ENCODE data around the gene SUPT4H1. TPM values are rescaled to one million over a fixed set of nuclear protein-coding genes. Genes with fewer than 3 reads are reported as not detected.

Gene SUPT4H1
- polyA plus RNA-seq, 1 donor, result 121 TPM

DNA sequence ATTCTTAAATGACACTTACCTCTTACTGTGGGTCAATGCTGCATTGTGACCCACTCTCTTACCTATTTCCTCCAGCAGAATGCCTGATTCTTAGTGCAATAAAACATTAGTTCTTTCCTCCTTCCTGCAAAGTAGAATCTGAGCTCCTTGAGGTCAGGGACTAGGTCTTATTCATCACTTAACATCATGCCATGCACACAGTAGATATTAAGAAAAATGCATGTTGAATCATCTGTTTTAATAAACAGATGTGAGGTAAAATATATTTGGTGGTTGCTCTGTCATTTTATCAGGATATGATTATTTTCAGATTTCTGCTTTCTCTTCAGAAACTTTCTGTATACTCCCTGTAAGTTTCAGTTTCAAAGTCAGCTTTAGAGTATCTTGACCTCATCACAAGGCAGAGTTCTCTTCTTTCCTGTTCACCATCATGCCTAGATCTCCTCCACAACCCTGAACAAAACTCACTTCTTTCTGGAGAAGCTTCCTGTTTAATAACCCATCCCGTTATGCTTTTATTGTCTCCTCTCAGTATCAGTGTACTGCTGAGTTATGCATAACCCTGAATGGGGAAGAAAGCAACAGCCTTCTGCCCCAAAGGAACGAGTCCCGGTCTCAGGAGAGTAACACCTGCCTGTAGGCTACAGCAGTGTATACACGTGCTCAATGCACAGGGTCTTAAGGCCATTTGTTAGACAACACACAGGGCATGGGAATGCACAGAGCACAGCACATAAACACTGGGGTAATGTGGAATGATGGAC is 30.3 kb upstream of the SUPT4H1 start:
- no peak for DNase-seq

DNA sequence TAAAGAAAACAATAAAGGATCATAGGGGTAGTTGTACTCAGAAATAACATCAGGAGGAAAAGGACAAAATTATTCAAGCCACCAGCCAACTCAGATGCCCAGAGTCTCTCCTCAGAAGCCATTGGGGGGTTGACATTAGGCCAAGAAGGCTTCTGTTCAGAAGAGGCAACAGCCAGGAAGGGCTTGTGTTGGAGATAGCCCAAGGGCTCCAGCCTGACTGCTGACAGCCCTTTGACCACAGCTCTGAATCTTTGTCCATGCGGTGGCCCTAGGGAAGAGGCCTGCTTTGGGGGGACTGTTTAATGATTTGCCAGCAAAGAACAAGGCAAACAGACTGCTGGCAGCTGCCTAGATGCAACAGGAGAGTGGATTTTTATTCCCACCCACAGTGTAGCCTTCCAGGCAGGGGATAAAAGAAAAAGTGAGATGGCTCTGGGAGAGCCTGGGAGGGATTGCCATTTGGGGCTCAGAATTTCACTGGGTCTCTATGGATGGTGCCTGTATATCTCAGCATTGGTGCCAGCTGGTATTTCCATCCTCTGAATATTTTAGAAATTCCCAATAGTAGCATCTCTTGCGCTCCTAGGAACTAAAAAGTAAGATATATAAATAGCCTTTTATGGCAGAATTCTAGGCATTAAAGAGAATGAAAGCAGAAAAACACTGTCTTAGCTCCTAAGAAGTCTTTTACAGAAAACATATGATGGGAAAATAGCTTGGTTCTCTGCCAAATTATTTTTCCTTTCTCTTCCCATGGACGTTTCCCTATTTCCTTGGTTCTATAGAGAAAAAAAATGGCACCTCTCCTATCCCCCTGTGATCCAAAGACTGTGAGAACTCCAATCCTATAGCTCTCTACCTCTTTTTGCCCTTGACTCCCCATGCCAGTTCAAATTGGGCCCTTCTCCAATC is 29.4 kb upstream of the SUPT4H1 start:
- DNase-seq, result peak; percentile 43

DNA sequence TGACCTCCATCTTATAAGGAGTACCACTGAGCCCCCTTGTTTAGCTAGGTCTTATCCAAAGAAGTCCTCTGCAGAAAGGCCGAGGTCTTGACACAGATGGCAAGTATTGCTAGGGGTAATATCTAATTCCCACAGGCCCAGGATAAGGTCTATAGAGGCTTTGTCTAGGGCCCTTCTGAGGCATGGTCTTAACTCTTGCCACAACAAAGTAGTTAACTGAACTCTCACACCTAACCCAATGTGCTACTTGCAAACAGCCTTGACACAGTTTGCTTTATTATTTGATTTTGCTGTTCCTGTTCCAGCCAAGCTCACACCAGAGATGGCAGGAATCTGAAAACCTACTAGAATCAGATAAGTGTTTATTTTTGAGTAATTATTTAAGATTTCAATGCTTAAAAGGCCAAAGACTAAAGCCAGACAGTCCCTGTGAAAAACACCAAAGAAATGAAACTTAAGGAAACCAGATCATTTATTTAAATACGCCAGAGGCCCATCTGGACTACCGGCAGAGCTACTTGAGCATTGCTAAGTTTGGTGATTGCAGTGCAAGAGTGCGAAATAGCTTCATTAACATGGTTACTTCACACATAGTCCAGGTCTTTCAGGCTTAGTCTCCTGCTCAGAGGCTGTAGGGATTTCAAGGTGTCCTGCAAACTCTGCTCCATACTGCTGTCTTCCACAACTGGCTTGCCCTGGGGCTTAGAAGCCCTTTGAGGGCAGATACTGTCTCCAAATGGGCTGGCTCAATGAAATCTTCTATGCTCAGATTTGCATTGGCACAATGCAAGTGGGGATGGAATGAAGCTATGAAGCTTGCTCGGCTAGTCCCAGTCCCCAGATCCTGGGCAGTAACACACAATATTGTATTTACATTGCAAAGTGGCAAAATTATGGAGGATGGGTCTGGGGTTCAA is 28.5 kb upstream of the SUPT4H1 start:
- no peak for DNase-seq

DNA sequence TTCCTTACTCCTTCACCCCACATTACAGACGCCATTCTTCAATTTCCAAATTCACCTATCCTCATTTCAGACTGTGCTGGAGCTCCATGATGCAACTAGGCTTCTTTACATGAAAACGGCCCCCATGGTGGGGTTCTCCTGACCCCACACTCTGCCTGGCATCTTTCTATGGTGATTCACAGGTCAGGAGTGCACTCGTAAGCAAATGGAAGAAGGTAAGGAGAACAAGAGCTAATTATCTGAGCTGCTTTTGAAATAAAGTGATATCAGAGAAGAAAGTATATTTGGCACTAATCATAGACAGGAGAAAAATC is 27.5 kb upstream of the SUPT4H1 start:
- no peak for DNase-seq

DNA sequence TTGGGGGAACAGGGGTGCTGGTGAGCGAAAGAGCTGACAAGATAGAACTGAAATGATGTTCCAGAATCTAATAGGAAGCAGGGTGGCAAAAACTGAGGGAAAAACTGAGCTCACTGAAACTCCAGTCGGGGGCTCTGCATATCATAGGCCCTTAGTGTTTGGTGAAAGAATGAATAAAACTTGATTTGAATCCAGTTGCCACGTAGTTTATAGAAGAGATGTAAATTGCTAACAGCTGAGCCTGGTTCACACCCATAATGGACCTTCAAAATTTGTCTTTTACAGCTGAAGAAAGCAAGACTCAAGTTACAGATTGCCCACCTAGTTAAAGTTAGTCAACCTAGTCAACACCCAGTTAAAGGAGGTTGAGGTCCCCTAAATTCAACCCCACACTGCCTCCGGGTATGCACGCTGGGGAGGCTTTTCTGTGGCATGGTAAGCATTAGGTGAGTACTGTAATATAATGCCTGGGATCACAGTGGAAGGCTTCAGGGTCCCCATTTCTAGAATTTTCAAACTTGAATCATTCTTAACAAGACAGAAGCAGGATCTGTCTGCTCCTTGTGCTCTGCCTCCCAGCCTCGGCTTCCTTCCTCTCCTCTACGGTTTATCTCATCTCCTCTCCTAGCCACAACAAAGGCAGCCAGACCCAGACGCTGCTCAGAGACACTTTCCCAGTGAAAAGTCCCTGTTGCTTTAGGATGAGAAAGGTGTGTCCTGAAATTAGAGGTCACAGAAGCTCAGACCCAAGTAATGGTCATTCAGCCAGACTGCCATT is 26.9 kb upstream of the SUPT4H1 start:
- no peak for DNase-seq

DNA sequence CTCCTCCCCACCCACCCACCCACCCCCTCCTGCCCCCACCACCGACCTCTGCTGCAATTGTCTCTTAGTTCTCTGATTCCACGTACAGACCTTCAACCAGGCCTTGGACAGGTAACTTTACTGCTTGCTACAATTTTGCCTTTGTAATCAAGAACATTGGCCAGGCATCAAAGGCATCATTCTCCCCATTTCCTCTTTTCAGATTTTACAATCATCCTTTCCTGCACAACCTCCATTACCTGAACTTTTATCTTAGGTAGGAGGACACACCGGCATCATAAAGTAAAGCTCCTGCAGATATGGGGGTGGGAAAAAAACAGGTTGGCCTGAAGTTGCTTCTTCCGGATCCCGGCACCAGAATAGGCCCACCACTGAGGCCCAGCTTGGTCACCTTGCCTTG is 25.7 kb upstream of the SUPT4H1 start:
- no peak for DNase-seq

DNA sequence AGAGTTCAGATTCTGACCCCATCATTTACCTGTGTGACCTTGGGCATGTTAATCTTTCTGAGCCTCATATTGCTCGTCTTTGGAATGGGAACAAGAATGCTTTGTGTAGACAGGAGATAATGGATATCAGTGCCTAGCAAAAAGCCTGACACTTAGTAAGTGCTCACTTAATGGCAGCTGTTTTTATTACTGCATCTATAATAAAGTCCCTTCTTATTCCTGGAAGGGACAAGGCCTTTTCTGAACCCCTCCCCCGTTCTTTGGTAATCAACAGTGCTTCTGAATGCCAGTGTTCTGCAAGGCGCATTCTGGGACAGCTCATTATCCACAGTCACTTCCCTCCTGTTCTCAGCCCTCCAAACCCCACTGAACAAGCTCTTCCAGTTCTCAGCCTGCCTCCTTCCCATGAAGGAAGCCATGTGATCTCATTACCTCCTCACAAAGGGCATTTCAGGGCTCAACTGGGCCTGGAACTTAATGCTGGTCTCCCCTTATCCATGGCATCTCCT is 25.1 kb upstream of the SUPT4H1 start:
- DNase-seq, result peak; percentile 53

DNA sequence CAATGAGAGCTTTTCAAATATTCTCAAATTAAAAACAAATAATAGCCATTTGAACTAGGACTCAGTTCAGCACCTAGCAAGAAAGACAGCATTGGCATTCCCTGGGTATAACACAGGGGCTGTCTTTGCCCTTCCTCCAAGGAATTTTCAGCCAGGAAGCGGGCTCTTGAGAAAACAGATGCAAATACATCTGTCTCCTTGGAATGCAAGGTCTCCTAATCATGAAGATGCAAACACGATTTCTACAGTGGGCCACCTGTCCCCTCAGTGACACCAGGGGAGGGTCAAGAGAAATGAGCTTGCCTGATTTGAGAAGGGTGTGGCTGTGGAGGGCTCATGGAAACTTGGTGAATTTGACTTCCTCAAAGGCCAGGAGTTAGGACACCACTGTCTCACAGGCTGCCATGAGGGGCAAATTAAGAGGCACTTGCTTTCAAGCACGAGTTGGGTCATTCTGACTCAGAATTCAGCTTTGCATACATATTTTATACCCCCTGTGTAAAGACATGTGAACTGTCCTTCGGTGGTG is 24.5 kb upstream of the SUPT4H1 start:
- DNase-seq, result no peak

DNA sequence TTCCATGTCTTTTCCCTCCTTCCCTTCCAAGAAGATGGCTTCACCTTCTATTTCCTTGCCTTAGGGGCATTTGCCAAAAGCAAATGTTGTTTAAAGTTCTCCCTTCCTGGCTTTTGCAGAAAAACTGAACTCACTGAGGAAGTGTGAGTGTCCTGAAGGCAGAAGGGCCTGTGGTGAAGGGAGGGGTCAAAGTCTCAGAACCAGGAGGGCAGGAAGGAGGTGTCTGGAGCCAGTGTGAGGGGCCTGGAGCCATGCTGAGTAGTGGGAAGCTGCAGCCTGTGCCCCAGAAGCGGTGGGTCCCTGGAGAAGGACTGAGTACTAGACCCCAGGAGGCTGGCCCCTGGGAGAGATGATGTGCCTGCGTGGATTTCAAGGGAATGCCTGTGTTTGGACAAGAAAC is 23.8 kb upstream of the SUPT4H1 start:
- DNase-seq, result no peak

DNA sequence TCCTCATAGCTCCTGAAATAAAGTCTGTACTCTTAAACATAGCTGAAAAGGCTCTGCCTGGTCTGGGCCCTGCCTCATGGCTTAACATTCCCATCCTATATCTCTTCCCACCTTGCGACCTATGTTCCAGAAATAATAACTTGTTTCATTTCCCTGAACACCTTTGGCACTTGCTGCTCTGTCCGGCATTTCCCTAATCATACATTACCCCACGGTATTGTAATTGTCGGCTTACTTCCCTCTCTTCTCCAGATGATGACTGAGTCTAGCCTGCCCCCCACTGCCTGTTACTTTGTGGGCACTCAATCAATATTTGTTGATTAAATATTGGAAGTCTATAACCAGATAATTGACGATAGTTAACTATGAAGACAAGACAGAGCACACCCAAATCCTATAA is 23.3 kb upstream of the SUPT4H1 start:
- DNase-seq, result no peak

DNA sequence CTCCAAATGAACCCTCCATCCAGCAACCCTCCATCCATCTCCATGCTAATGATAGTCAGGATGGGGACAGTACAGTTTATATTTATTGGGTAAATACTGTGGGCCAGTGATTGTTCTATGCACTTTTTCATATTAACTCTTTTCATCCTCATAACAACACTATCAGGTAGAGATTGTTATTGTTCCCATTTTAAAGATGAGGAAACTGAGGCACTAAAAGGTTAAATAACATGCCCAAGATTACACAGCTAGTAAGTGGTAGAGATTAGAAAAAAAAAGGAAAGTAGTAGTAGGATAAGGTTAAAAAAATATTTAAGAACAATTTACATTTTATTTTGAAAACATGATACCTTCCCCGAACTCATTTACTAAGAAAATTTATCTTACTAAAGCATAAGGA is 21.9 kb upstream of the SUPT4H1 start:
- no peak for DNase-seq

DNA sequence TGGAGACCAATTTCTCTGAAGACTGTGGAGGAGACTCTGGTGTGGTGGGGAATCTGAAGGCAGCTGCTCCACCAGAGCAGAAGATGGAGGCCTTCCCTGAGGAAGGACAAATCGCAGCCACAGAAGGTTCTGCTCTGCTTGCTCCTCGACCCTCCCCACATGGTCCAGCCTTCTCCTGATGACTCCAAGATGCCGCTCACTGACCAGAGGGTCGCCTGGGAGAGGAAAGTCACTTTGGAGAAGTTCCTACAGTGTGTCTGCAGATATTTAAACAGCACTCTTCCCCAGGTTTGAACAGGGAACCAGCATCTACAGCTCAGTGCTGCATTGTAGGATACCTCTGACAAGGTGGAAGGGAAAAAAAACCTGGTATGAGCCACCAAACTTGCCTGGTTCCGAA is 21.0 kb upstream of the SUPT4H1 start:
- no peak for DNase-seq

DNA sequence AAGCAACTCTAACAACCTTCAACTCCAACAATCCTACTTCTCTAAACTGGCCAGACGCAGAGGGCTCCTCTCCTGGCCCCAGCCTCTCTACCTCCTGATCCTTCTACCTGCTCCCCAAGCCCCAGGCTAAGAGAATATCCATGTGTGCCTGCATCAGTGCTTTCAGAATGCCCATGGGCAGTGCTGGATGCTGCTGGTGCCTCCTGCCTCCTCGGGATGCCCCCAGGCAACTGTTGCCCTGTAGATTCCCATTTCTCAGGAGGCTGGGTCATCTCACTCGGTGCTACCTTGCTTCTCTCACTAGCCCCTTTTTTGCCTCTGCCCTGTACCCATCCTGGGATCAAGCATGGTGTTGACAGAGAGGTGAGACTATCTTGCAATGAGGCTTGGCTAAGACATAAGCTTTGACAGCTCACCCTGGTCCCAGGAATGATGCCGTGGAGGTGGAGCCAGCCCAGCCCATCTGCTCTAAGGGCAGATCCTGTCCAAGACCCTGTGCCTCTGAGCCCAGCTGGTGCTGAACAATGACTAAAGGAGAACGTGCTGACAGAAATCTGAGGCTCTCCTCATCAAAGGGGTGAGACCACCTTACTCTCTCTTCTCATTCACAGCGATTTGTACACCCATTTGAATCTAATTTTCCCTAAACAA is 19.4 kb upstream of the SUPT4H1 start:
- no peak for DNase-seq

DNA sequence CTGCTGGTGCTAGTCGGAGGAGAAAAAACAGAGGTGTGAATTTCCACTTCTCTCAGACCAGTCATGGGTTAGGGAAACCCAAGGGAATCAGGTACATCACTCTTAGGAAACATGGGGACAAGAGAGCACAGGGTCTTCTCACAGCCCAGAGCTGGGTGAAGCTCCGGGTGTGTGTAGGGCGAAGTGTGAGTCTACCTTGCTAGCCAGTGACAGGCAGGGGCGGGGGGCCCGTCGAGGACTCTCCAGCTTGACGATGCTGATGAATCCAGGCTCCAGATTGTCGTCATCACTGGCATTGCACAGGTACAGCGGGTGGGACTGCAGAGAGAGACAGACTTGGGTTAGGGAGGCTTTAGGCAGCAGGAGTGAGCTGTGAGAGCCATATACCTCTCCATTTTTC is 18.7 kb upstream of the SUPT4H1 start:
- no peak for DNase-seq

DNA sequence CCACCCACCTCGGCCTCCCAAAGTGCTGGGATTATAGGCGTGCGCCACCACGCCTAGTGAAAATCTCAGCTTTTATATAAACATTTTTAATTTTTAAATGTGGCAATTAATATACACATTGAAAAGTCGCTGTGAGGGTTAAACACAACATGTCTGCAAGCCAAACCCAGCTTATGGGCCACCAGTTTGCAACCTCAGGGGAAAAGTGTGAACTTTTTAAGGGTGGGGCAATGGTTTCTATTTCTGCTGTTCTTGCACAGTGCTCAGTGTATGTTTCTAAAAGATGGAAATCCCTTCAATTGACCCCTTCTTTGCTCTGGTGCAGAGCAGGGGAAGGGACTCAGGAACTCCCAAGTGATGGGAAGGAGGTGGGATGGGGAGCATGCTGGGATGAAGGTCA is 18.3 kb upstream of the SUPT4H1 start:
- no peak for DNase-seq

DNA sequence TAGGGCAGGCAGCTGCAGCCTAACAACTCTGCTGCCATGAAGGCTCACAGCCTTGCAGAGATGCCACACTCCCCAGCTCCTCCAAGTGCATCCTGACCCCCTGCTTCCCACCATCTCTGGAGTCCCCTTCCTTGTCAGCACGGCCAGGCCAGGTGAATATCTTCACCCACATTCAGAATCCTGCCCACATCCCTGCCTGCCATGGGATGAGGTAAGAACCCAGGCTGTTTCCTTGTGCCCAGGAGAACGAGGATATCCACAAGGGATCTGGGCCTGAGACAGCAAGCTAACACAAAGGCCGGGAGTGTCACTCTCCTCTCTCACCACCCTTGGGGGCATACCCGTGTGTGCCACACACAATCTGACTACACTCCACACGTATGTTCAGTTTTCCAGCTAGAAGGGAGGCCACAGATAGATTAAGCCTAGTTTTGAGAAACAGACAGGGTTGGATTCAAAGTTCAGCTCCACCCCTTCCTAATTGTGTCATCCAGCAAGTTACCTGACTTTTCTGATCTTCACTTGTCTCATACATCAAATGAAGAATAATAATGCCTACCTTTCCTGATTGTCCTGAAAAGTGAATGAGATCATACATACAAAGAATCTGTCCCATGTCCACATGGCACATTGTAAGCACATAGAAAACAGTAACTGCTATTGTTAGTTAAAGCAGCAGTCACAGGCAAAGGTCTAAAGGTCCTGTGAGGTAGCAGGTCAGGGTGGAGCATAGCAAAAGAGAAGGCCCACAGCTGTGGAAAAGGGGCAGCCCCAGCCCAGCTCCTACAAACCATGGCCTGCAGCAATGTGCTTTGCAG is 17.4 kb upstream of the SUPT4H1 start:
- DNase-seq, result no peak

DNA sequence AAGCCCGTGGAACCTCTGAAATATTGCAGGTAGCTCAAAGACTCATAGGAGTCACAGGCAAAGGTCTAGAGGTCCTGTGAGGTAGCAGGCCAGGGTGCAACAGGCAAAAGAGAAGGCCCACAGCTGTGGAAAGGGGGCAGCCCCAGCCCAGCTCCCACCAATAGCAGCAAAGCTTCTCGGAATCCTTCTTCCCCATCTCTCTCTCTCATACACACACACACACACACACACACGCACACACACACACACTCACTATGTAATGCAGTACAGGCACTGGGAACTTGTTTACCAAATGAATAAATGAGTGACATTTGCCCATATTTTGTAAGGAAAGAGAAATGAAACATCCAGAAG is 16.8 kb upstream of the SUPT4H1 start:
- DNase-seq, result no peak

DNA sequence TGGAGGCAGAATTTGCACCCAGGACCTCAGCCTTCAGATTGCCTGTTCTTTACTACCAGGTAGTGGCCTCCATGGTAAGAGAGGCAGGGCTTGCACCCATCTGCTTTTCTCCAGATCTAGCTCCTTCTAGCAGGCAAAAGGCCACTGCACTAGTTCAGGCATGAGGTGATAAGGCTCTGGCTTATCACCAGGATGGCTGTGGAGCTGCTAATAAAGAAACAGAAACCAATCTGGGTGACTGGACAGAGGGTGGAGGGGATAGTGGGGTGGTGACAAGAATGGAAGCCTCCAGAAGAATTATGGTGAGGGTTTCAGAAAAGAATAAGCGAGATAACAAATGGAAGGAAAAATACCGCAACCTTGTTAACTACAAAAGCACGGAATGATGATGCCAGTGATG is 15.5 kb upstream of the SUPT4H1 start:
- no peak for DNase-seq

DNA sequence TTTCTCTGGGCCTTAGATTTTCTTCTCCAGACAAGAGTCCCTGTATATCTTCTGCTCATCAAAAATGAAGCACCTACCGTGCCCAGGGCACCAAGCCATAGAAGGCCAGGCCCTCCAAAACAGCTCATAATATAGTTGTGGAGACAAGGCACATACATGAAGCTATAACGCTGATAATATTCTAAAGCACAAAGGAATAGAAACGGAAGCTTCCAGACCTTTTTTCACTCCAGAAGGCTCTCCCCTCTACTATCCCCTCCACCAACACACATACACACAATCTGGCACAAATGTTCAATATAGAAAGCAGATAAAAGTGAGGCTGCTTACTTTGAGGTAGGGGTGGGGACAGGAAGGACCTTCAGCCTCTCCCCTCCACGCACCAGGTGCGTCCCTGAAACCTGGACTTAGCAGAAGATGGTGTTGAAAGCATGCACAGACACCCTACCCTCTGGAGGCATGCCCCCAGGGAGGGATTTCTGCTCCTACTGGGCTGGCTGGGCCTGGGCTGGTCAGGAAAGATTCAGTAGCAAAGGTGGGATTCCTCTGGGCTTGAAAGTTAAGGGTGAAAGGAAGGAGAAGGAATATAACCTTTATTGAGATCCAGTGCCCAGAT is 14.1 kb upstream of the SUPT4H1 start:
- DNase-seq, result no peak

Data from left kidney (tissue), 2 donors.